KOPT-K1 (cell line): ENCODE measurements around the gene MANSC1.
A peak's percentile ranks its signal among the peaks of the same experiment; 100 is the strongest.

Experiments
- H3K27ac ChIP-seq: fragments of 200-600 bp; sonication (generic); 2 replicates; pipeline ENCODE4 v1.5.1; 2016; ENCODE audit warnings: antibody characterized with exemption, mild to moderate bottlenecking, low read depth, low read length; ENCODE audit not compliant: poor library complexity, severe bottlenecking
- H3K36me3 ChIP-seq: fragments of 200-600 bp; sonication (generic); 2 replicates; pipeline ENCODE4 v1.5.1; 2017; ENCODE audit warnings: antibody characterized with exemption, mild to moderate bottlenecking, low read length, moderate library complexity; ENCODE audit not compliant: insufficient read depth
- H3K9me3 ChIP-seq: fragments of 200-600 bp; sonication (generic); 2 replicates; pipeline ENCODE4 v1.5.1; 2017; ENCODE audit warnings: antibody characterized with exemption, low read length, mild to moderate bottlenecking; ENCODE audit not compliant: insufficient read depth, poor library complexity, severe bottlenecking

The MANSC1 gene

GRCh38 chr12:12349711-12350665 lies at the start of gene MANSC1:
MANSC1 (minus strand) TSS chr12:12350242; CDS start chr12:12343314, 6,928 bp downstream.
- no peaks in the 10 kb centered on the region for H3K36me3 ChIP-seq
- H3K9me3 ChIP-seq, result no peaks in the 10 kb centered on the region
- H3K27ac ChIP-seq, result peak within 1 kb of the TSS; percentile 44

- Histone ChIP-seq H3K9me3 (no peaks in the 10 kb centered on the region), H3K27ac (no peak overlapping the region), H3K36me3 (no peaks in the 10 kb centered on the region)
Observed at GRCh38 chr12:12399161-12399560, 49.1 kb upstream of the MANSC1 start.

GRCh38 chr12:12398026-12398859 lies 48.2 kb upstream of the MANSC1 start:
- Histone ChIP-seq H3K27ac (no peak overlapping the region), H3K9me3 (no peaks in the 10 kb centered on the region), H3K36me3 (no peaks in the 10 kb centered on the region)

GRCh38 chr12:12397184-12397583 lies 47.1 kb upstream of the MANSC1 start:
- no peak overlapping the region for H3K27ac ChIP-seq
- no peaks in the 10 kb centered on the region for H3K36me3 ChIP-seq
- H3K9me3 ChIP-seq, result no peaks in the 10 kb centered on the region

GRCh38 chr12:12396694-12397093 lies 46.7 kb upstream of the MANSC1 start:
- no peak overlapping the region for H3K27ac ChIP-seq
- H3K9me3 ChIP-seq, result no peaks in the 10 kb centered on the region
- no peaks in the 10 kb centered on the region for H3K36me3 ChIP-seq

- H3K36me3 ChIP-seq, result no peaks in the 10 kb centered on the region
- H3K27ac ChIP-seq, result no peak overlapping the region
Observed at GRCh38 chr12:12393171-12393570, 43.1 kb upstream of the MANSC1 start.

GRCh38 chr12:12392413-12392812 lies 42.4 kb upstream of the MANSC1 start:
- no peaks in the 10 kb centered on the region for H3K36me3 ChIP-seq
- H3K27ac ChIP-seq, result no peak overlapping the region
- H3K9me3 ChIP-seq, result no peaks in the 10 kb centered on the region

More at GRCh38 chr12:12393171-12393570, 43.1 kb upstream of the MANSC1 start:
- no peaks in the 10 kb centered on the region for H3K9me3 ChIP-seq

- Histone ChIP-seq H3K9me3 (no peaks in the 10 kb centered on the region), H3K27ac (no peak overlapping the region)
Observed at GRCh38 chr12:12387501-12387900, 37.5 kb upstream of the MANSC1 start.

GRCh38 chr12:12384571-12385340 lies 34.7 kb upstream of the MANSC1 start:
- Histone ChIP-seq H3K9me3 (no peaks in the 10 kb centered on the region), H3K36me3 (no peaks in the 10 kb centered on the region), H3K27ac (peak overlapping the region; percentile 54)

More at GRCh38 chr12:12387501-12387900, 37.5 kb upstream of the MANSC1 start:
- no peaks in the 10 kb centered on the region for H3K36me3 ChIP-seq

GRCh38 chr12:12381982-12382381 lies 31.9 kb upstream of the MANSC1 start:
- H3K36me3 ChIP-seq, result no peaks in the 10 kb centered on the region
- H3K27ac ChIP-seq, result no peak overlapping the region
- no peaks in the 10 kb centered on the region for H3K9me3 ChIP-seq

GRCh38 chr12:12380949-12381593 lies 31.0 kb upstream of the MANSC1 start:
- Histone ChIP-seq H3K27ac (no peak overlapping the region), H3K9me3 (no peaks in the 10 kb centered on the region), H3K36me3 (no peaks in the 10 kb centered on the region)

GRCh38 chr12:12379831-12380730 lies 30.0 kb upstream of the MANSC1 start:
- Histone ChIP-seq H3K27ac (peak overlapping the region; percentile 25), H3K36me3 (no peaks in the 10 kb centered on the region), H3K9me3 (no peaks in the 10 kb centered on the region)

- Histone ChIP-seq H3K9me3 (no peaks in the 10 kb centered on the region), H3K36me3 (no peaks in the 10 kb centered on the region), H3K27ac (no peak overlapping the region)
Observed at GRCh38 chr12:12378616-12379015, 28.6 kb upstream of the MANSC1 start.
